ENCODE data around the gene C19orf25.
A peak's percentile ranks its signal among the peaks of the same experiment; 100 is the strongest.
"Not testable (repeated sequence)": the region's sequence is repeated elsewhere in the genome, so short reads cannot be mapped to it uniquely, and the experiment has no call there.

C19orf25 gene

DNA sequence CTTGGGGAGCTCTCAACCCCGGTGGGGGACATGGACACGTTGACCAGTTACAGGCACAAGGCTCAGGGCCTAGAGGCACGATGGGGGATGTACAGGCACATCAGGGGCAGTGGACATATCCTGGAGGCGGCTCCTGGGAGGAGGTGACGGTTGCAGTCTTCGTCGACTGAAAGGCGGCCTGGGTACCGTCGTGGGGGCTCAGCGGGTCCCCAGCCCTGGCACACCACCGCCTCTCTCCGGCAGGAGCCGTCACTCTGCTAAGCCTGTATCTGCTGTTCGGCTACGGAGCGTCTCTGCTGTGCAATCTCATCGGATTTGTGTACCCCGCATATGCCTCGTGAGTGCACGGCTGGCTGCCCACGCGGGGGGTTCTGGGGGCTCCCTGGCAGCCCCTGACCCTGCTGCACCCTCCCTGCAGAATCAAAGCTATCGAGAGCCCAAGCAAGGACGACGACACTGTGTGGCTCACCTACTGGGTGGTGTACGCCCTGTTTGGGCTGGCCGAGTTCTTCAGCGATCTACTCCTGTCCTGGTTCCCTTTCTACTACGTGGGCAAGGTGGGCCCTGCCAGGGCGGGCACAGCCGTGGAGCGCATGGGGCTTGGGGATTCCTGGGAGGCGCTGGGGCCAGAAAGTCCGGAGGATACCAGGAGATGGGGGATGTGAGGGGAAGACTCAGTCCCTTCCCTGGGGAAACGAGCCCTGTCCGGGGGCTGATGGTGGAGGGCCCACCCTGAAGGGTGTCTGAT is 16.2 kb upstream of the C19orf25 start:
- no peak for DNase-seq

DNA sequence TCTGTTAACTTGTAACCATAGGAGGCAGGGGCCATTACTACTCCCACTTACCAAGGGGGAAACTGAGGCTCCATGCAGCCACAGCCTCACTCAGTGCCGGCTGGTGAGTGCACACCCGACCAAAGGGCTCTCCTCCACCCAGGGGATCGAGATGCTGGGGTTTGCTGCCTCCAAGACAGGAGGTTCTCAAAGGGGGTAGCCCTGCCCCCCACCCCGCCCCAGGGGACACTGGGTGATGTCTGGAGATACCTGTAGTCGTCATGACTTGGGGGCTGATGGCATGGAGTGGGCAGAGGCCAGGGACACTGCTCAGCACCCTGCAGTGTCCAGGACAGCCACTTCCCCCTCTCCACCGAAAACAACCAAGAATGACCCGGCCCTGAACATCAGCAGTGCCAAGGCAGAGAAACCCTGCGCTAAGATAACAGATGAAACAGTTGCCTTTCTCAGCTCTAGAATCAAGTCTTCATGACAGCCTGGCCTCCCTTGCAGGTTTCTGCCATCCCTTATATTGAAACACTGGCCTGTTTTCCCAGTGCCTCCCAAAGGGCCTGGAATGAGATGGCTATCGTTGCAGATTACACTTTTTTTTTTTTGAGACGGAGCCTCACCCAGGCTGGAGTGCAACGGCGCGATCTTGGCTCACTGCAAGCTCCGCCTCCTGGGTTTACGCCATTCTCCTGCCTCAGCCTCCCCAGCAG is 15.2 kb upstream of the C19orf25 start:
- no peak for DNase-seq

DNA sequence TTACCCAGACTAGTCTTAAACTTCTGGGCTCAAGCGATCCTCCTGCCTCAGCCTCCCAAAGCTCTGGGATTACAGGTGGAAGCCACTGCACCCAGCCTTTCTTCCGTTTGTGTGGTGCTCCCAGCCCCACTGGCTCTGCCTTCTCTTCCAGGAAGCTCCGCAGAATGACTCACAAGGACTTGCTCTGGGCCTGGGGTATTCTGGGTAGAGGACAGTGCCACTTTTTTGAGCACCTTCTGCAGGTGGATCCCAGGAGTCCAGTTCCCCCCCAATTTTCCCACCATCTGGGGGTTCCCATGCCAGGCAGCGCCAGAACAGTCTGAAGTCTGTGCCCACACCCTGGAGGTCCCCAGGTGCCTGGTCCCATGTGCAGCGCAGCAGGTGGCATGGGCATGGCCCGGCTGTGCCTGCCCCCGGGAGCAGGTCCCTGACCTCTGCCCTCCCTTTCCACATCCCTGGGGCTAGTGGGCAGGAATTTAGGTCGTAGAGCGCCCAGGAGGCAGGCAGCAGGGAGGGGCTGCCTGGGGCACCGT is 13.5 kb upstream of the C19orf25 start:
- DNase-seq = no peak

DNA sequence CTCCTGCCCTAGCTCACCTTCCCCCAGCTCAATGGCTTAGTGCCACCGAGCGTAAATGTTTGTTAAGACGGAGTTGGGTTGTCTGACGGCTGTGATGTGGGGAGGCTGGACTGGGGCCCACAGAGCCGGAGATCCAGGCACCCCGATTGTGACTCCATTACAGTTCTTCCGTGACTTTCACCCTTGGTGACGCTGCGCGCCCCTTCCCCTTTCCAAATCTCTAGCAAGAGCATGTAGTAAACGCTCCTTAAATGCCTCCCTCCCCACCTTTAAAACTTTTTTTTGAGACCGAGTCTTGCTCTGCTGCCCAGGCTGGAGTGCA is 12.8 kb upstream of the C19orf25 start:
- DNase-seq = no peak

DNA sequence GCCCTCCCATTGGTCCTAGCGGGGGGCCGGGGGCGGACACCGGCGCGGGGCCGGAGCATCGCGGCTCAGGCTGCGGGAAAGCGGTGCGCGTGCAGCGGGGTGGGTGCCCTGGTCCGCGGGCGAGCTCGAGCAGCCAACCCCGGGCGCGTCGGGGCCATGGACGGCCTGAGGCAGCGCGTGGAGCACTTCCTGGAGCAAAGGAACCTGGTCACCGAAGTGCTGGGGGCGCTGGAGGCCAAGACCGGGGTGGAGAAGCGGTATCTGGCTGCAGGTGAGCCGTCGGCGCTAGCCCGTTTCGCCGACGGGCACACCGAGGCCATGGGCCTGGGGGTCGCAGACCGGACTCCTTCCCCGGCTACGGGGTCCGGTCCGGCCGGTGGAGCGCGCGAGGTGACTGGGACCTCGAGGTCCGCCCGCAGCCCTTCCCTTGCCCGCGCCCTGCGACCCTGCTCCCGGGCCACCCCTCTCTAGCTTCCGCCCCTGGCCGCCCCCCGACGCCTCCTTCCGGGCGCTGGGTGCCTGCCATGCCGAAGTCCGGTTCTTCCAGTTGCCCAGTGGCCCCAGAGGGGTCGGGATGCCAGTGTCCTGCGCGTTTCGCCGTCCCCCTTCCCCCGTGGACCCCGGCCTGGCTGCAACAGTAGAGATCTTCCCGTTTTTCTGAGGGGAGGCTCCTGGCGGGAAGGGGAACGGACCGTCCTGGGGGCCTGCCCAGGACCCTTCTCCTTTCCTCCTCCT is 12.3 kb upstream of the C19orf25 start, which contains the start of gene REEP6:
Gene REEP6 (plus strand): TSS at position 68 of the 735 bp plus-strand sequence. CDS start 89 bp downstream, at position 157.
- no peak for DNase-seq

DNA sequence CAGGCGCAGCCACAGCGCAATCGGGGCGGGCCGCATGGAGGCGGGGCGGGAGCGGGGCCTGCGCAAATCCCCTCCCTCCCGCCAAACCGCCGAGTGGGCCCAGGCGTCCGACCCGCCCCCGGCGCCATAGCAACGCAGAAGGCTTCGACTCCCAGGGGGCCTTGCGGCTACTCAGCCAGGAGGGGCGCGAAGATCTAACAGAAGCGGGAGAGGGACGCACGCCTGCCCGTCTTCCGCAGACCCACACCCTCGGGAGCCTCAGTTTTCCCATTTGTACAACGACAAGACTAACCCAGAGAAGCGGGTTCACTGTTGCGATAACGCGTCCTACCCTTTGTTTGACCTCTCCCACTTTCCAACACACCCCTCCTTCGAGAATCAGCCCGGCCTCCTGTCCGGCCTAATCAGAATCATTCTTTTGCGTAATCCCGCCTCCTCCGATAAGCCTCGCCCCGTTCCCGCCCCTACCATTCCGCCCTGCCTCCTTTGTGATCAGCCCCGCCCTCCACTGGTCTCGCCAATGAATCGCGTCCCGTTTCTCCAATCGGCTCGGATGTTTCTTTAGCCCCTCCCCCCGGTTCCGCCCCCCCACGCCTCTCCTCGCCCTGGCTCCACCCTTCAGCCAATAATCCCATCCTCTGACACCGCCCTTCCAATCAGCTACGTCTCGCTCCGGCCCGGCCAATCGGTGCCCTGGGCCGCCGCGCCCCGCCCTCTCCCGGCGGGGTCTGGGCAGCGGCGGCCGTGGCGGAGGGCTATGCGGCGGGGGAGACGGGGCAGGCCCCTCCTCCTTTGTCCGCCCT is 11.5 kb upstream of the C19orf25 start, which contains the start of gene PCSK4:
Gene PCSK4 (minus strand): TSS at position 40 of the 803 bp plus-strand sequence. CDS start 4 bp downstream, at position 36.
- peak; percentile 96 for DNase-seq

DNA sequence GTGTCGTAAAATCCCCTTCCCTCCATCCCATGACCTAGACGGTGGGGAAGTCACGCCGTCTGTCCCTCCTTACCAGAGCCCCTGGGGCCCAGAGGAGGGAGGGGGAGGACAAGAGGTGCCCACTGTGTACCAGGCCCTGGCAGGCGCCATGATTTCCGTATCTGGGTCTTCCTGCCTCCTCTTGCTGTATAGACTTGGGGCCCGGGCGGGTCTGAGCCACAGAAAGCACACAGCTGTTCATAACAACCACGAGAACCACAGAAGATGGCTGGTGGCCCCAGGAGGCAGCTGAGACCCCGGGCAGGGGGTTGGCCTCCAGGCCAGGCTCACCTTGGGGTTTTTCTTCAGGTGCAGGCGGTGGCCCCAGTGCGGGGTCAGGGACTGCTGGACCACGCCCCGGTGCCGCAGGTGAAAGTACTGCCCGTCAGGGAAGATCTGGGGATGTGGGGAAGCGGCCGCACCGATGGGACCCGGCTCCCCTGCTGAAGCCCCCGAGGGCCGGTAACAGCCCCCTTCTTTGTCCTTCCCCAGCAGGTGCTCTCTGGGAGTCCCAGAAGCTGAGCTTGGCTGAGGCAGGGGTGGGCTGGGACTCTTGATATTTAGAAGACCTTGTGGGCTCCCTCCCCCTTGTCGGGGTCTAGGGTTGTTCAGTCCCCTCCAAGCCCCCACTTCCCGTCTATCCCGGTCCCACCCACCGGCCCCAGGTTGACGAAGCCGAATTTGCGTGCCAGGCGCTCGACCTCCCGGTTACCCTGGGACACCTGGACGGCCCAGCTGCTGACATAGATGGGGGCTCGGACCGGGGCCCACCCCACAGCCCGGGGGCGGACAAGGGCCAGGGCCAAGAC is 10.7 kb upstream of the C19orf25 start:
- DNase-seq = no peak

DNA sequence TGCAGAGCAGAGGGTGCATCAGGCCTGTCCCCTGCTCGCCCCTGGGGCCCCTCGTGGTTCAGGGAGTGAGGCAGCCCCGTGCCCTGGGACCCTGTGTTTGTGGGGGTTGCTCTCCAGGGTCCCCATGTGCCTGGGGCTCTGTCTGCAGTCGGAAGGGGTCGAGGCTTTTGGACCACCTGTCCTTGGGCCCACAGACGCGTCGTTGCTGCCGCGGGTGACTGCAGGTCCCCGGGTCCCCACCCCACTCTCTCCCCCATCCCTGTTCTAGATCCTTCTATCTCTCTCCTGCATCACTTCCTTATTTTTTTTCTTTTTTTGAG is 9.2 kb upstream of the C19orf25 start:
- DNase-seq = no peak

DNA sequence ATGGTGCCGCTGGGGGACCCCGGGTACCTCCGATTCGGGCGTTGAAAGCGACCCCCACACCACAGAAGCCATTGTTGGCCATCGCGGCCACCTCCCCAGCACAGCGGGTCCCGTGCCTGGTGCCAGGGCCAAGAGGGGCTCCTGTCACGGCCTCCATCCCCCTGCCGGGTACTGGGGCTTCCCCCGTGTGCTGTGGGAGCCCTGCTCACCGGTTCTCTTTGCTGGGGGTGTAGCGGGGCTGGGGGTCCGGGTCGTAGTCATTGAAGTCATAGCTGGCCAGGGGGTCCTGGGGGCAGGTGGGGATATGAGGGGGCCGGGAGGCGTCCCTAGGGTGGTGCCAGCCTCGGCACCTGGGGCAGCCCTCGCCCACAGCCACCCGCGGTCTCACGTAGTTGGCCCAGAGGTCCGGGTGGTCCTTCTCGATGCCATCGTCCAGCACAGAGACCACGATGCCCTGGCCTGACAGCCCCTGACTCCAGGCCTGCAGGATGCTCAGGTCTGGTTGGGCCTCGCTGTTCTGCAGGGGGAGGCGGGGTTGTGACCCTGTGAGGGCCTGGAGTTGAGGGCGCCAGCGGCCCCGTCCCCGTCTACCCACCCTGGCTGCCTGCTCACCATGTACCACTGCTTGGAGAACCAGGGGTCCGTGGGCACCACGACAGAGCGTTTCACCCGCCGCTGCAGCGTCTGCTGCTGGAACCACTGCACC is 8.7 kb upstream of the C19orf25 start:
- no peak for DNase-seq

DNA sequence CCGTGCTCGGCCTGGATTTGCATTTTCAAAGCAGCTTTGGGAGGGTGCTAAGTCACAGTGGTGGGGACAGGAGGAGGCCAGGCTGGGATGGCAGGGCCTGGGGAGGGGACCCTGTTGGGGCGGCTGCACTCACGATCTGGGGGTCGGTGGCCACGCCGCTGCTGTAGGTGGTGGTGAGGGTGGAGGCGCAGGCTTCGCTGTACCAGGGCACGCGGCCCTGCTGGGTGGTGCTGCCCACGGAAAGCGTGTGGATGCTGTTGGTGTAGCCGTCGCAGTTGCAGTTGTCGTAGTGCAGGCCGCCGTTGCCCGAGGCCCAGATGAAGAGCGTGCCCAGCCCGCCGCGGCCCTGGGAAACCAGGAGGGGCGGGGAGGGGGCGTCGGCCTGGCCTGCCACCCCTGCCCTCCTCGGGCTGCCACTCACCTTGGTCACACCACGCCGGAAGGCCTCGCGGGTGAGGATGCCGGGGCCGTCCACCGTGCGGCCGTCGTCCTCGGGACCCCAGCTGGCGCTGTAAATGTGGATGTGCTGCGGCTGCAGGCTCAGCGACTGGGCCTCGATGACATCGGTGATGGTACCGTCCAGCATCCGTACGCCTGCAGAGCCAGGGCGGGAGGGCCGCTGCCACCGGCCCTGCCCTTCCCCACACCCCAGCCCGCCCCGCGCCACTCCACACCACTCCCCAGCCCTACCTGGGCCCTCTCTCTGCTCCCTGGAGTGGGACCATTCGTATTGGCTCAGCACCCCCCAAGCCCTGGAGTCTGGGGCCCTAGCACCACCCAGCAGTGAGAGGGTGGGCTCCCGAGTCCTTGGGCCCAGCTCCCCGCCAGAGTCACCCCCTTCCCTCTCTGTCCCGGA is 7.9 kb upstream of the C19orf25 start:
- no peak for DNase-seq

DNA sequence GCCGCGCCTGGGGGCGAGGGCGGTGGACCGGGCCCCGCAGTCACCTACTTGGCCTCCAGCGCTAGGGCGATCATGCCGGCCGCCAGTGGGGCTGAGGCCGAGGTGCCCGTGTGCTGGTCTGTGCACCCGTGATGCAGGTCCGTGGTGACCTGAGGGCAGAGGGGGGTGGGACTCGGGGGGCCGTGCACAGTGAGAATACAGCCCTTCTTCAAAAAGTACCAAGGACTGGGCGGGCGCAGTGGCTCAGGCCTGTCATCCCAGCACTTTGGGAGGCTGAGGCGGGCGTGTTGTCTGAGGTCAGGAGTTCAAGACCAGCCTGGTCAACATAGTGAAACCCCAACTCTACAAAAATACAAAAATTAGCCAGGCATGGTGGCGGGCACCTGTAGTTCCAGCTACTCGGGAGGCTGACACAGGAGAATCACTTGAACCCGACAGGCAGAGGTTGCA is 5.0 kb upstream of the C19orf25 start:
- no peak for DNase-seq

DNA sequence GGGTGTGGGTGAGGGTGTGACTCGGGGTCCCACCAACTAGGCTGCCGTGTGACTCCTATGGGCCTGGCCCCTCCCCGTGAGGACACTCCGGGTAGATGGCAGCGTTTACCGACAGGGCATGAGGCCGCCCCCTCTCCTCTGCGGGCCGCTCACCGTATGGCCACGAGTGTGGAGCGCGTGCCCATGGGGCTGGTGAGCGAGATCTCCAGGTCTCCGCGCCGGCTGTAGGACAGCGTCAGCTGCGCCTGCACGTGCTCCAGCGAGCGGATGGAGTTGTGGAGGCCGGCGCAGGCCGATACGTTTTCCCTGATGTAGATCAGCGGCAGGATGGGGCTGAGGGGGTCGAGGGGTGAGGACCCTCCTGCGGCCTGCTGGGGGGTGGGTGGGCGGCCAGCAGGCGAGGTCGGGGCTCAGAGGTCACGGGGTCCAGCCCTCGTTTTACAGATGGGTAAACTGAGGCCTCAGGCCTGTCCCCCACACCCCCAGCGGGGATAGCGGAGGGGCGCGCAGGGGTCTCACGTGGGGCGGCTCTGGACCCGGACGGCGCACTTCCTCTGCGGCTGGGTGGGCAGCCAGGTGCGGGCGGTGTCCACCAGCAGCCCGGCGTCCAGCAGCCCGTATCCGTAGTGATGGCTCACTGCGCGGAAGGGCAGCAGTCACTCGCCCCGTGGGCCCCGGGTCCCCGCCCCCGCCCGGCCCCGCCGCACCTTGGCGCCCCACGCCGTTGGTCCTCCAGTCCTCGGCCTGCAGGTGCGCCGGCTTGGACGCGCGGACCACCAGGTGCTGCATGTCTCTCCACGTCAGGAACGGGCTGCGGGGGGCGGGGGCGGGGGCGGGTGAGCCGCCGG is 4.3 kb upstream of the C19orf25 start:
- no peak for DNase-seq

DNA sequence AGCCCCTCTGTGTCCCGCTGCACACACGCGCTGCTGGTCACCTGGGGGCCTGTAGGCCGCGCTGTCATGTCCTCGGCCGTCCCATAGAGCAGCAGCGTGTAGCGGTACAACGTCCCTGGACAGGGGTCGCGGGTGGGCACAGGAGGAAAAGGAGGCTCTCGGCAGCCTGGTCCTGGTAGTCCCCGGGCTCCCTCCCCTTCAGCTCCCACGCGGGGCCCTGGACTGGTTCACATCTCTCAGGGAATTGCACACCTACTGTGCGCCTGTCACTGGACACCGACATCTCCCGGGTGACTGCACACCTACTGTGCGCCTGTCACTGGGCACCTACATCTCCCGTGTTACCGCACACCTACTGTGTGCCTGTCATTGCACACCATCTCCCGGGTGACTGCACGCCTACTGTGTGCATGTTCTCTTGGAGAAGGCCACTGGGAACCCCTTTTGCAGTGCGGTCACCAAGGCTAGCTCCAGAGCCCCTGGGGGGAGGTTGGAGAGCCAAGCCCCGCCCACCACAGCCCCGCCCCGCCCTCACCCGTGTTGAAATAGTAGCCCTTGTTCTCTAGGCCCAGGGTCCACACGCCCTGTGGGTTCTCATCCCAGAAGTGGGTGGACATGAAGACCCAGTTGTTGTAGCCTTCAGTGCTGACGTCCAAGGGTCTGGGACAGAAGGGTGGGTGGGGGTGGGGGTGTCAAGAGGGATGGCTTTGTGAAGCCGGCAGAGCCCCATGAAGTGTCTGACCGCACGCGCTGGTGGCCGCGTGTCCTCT is 3.5 kb upstream of the C19orf25 start:
- no peak for DNase-seq

DNA sequence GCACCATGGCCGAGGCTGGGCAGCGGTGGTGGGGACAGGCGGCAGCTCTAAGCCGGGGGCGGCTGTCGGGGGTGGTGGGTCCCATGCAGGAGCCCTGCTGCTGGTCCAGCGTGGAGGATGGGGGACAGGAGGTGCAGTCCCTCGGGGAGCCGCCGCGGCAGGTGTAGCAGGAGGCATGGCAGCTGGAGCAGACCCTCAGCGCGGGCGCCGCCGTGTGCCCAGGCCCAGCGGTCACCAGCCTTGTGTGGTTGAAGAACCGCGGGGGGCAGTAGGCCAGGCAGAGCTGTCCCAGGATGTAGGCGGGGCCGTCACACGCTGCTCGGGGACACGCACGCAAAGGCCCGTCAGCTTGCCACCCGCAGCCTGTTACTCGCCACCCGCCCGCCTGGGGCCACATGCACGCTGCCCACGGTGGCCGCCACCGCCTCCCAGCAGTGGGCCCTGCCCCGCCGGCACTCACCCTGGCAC is 2.9 kb upstream of the C19orf25 start:
- DNase-seq = no peak

DNA sequence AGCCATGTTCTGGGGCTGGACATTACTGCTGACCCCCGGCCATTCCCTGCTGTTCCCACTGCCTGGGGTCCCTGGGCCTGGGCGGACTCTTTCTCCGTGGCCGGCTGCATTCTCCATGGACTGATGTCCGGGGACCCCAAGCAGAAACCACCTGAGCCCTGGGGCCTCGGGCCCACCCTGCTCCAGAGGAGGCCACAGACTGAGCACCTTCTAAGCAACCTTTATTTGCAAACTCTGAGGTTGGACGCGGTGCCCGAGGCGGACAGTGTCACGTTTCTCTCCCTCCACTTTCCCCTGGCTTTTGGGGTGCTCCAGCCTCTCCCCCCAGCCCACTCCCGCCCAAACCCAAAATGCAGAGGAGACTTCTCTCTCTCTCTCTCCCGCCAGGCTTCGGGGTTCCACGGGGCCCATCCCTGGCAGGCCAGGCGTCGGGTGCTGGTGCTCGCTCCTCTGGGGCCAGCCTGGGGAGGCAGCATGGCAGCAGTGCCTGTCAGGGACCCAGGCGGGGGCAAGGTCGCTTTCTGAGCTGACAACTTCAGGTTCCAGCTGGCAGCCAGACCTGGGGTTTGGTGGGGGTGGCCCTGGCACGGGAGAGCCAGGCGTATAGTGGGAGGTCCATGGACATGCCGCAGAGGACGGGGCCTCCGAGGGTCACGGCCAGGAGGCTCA is 2.3 kb upstream of the C19orf25 start:
- no peak for DNase-seq

DNA sequence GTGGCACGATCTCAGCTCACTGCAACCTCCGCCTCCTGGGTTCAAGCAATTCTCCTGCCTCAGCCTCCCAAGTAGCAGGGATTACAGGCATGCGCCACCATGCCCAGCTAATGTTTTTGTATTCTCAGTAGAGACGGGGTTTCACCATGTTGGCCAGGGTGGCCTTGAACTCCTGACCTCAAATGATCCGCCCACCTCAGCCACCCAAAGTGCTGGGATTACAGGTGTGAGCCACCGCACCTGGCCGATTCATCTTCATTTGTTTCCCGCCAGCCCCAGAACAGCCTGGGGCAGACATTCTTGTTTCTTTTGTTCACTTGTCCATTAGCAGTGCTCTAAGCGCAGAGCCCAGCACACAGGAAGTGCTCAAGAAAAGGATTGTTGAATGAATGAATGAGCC is 2.0 kb downstream of the C19orf25 start:
- not testable (repeated sequence) for DNase-seq

DNA sequence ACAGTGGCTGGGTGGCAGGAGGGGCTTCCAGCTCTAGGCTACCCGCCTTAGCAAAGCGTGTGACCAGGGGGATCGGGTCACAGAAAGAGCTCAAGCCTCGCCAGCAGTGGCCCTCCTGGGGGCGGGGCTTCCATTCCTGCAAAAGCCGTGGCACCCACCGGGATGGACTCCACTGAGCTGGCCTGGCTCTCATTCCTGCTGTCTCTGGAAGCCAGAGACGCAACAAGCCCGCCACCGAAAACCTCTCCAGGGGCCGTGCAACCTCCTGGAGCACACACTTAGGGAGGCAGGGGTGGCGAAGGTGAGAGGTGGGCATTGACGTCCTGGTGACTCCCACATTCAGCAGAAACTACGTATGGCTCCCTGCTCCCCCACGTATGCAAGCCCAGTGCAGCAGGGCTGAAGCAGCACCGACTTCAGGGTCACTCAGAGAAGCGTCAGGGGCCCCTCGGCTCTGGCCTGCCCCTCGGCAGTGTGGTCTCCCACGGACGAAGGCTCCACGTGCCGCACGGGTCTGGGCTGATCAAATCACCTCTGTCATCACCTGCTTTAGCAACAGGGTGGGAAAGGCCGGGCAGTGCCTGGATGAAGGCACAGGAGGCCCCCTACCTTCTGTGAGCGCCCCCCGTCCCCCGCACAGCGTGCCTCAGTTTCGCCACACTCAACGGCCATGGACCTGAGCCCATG is 3.1 kb downstream of the C19orf25 start:
- peak; percentile 23 for DNase-seq

All from 8988T (cell line).